Measurements from ENCODE around the gene GAP43.

The GAP43 gene

GRCh38 chr3:115768661-115769060 lies 145.4 kb downstream of the GAP43 start:
- DNase-seq = no peak
